Activated T-helper 1 cell treated with anti-CD3 and anti-CD28 coated beads, Interleukin-12 subunit alpha, Interleukin-12 subunit beta, Interleukin-2, Interleukin-4 antibody, amounts not matched to agents 30 ng/mL and 10 ng/mL and 1 ng/mL, durations not matched to agents 14 hours and 24 hours and 36 hours (primary cell): ENCODE data around the gene SLC38A8. TPM values are rescaled to one million over a fixed set of nuclear protein-coding genes. Genes with fewer than 3 reads are reported as not detected.

Experiments
- DNase-seq: peaks from one replicate; pipeline ENCODE4 v3.0.0; 2021; ENCODE audit warnings: low spot score
- H3K27ac Mint-ChIP-seq: one replicate; pipeline ENCODE4 v1.8.0; 2021; ENCODE audit warnings: mild to moderate bottlenecking, mixed read lengths
- H3K27me3 Mint-ChIP-seq: one replicate; pipeline ENCODE4 v1.8.0; 2022; ENCODE audit warnings: mild to moderate bottlenecking, moderate library complexity, mixed read lengths; ENCODE audit not compliant: insufficient read depth
- H3K36me3 Mint-ChIP-seq: one replicate; pipeline ENCODE4 v1.8.0; 2021; ENCODE audit warnings: low read depth, mixed read lengths
- H3K4me1 Mint-ChIP-seq: one replicate; pipeline ENCODE4 v1.8.0; 2021; ENCODE audit warnings: low read depth, mixed read lengths
- H3K4me3 Mint-ChIP-seq: one replicate; pipeline ENCODE4 v1.8.0; 2021; ENCODE audit warnings: mild to moderate bottlenecking, moderate library complexity, mixed read lengths
- H3K9me3 Mint-ChIP-seq: one replicate; pipeline ENCODE4 v1.8.0; 2021; ENCODE audit warnings: mixed read lengths
- intact Hi-C: fragments of 100-400 bp; cut with micrococcal nuclease; formaldehyde crosslinking; loops from one replicate; pipeline ENCODE4 v1.15.1; 2024
- total RNA-seq: library from RNA; stranded (reverse); gene quantifications from 2 replicates; pipeline ENCODE4 v1.2.3, GENCODE V29; 2022

SLC38A8 gene
- total RNA-seq, 1 donor from 2014 or later, result not detected

GRCh38 chr16:83972256-83973008 lies 70.2 kb downstream of the SLC38A8 start:
- H3K4me1 Mint-ChIP-seq, result no peaks in the 10 kb centered on the region
- no peak for DNase-seq
- intact Hi-C loops, result no loop called here
- H3K4me3 Mint-ChIP-seq, result no peak overlapping the region
- peaks cover 13% of the 10 kb centered on the region for H3K27me3 Mint-ChIP-seq
- H3K9me3 Mint-ChIP-seq, result no peaks in the 10 kb centered on the region
- no peak overlapping the region for H3K27ac Mint-ChIP-seq
- H3K36me3 Mint-ChIP-seq, result no peaks in the 10 kb centered on the region

DNA sequence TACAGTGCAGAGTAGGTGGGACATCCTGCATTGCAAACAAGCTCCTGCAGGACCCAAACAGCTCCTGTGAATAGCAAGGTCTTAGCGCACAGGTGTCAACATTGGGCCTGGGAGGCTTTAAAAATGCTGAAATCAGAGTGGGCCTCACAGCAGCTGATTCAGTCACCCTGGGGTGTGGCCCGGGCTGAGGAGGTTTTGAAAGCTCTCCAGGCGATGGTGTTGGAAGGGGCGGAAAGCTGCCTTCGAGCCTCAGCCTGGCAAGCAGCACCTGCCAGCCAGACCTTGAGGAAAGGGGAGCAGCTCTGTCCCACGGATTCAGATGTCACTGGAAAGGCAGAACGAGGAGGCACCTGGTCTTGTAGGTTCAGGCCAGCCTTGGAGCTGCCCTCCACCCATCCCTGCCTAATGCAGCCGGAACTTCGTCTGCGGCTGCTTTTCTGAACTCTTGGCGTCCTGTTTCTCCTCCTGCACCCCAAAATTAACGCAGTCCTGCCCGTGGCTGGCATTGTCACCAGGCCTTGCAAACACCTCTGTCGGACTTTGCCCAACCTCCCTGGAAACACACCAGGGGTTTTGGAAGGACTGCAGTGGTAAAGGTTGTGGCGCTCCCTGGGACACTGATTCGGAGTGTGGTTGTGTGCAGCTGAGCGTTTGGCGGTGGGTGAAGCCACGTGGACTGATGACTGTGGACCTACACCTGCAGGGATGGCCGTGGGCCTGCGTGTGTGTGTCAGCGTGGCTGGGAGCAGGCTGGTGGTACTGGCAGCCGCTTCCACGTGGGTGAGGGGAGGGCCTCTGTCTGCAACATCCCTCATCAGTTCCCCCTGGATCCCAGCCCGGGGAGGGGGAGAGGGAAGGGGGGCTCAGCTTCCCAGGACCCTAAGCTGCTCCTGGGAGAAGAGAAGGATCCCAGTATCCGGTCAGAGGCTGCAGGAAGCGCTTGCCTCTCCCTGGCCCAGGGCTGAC lies 71.1 kb downstream of the SLC38A8 start:
- intact Hi-C loops, result no loop called here
- no peaks in the 10 kb centered on the region for H3K36me3 Mint-ChIP-seq
- no peaks in the 10 kb centered on the region for H3K4me1 Mint-ChIP-seq
- peaks cover 13% of the 10 kb centered on the region for H3K27me3 Mint-ChIP-seq
- no peak overlapping the region for H3K27ac Mint-ChIP-seq
- H3K9me3 Mint-ChIP-seq, result no peaks in the 10 kb centered on the region
- no peak overlapping the region for H3K4me3 Mint-ChIP-seq
- no peak for DNase-seq

GRCh38 chr16:83970430-83970815 lies 72.2 kb downstream of the SLC38A8 start:
- Mint-ChIP-seq H3K36me3 (no peaks in the 10 kb centered on the region), H3K4me3 (no peak overlapping the region), H3K27me3 (peaks cover 13% of the 10 kb centered on the region), H3K4me1 (no peaks in the 10 kb centered on the region), H3K9me3 (no peaks in the 10 kb centered on the region), H3K27ac (no peak overlapping the region)
- DNase-seq, result no peak
- intact Hi-C loops, result no loop called here

- Mint-ChIP-seq H3K4me3 (no peak overlapping the region), H3K27me3 (peaks cover 13% of the 10 kb centered on the region), H3K36me3 (no peaks in the 10 kb centered on the region), H3K27ac (peak overlapping the region; percentile 55), H3K9me3 (no peaks in the 10 kb centered on the region), H3K4me1 (no peaks in the 10 kb centered on the region)
- intact Hi-C loops, result no loop called here
- DNase-seq, result no peak
Observed at GRCh38 chr16:83969771-83970429, 72.7 kb downstream of the SLC38A8 start.

GRCh38 chr16:83968891-83969649 lies 73.5 kb downstream of the SLC38A8 start:
- no peaks in the 10 kb centered on the region for H3K36me3 Mint-ChIP-seq

DNA sequence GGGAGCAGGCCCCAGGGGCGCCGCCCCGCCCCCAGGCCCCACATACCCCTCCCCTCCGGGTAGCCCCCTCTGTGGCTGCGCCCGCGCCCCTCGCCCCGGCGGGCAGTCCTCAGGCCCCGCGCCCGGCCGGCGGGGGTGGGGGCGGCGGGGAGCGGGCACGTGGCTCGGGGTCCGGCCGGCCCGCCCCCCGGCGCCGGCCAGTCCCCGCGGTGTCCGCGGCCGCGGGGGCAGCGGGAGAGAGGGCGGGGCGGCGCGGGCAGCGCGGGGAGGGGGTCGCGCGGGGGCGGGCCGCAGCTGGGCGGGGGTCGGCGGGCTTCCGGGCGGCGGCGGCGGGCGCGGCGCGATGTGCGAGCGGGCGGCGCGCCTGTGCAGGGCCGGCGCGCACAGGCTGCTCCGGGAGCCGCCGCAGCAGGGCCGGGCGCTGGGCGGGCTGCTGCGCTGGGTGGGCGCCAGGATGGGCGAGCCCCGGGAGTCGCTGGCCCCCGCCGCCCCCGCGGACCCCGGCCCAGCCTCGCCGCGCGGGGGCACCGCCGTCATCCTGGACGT lies 74.2 kb downstream of the SLC38A8 start:
- DNase-seq, result no peak
- H3K9me3 Mint-ChIP-seq, result no peaks in the 10 kb centered on the region
- H3K27me3 Mint-ChIP-seq, result peaks cover 13% of the 10 kb centered on the region
- H3K27ac Mint-ChIP-seq, result no peak overlapping the region
- intact Hi-C loops, result no loop called here
- H3K4me1 Mint-ChIP-seq, result no peaks in the 10 kb centered on the region
- no peak overlapping the region for H3K4me3 Mint-ChIP-seq
- H3K36me3 Mint-ChIP-seq, result no peaks in the 10 kb centered on the region

More at GRCh38 chr16:83968891-83969649, 73.5 kb downstream of the SLC38A8 start:
- Mint-ChIP-seq H3K27me3 (peaks cover 13% of the 10 kb centered on the region), H3K4me3 (no peak overlapping the region), H3K27ac (no peak overlapping the region), H3K9me3 (no peaks in the 10 kb centered on the region), H3K4me1 (no peaks in the 10 kb centered on the region)
- intact Hi-C loops, result no loop called here
- DNase-seq, result no peak

DNA sequence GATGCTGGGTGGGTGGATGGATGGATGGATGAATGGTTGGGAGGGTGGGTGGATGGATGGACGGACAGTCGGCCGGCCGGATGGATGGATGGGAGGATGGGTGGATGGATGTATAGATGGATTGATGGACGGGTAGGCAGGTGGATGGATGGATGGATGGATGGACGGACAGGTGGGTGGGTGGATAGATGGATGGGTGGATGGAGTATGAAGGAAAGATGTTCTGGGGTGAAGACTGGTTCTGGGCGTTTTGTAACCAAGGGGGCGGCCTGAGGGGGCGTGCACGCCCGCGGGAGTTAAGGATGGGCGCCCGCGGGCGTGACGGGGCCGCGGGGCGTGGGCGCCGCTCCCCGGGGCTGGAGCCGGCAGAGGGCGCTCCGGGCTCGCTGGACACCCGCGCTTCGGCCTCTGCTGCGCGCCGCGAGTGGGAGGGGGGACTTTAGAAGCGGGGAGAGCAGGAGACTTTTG lies 74.7 kb downstream of the SLC38A8 start, which contains the start of gene NECAB2:
TSS of gene NECAB2 (plus strand) at position 407 of the 468 bp plus-strand sequence. CDS start 405 bp downstream, outside the sequence.
- H3K9me3 Mint-ChIP-seq, result no peaks in the 10 kb centered on the region
- no peak for DNase-seq
- no peaks in the 10 kb centered on the region for H3K4me1 Mint-ChIP-seq
- H3K27ac Mint-ChIP-seq, result no peak within 1 kb of the TSS
- no peaks in the 10 kb centered on the region for H3K36me3 Mint-ChIP-seq
- H3K27me3 Mint-ChIP-seq, result peaks cover 13% of the 10 kb centered on the region
- H3K4me3 Mint-ChIP-seq, result peak within 1 kb of the TSS; percentile 50
- intact Hi-C loops, result no loop called here

GRCh38 chr16:83967091-83967490 lies 75.5 kb downstream of the SLC38A8 start:
- intact Hi-C loops, result no loop called here
- Mint-ChIP-seq H3K4me1 (no peaks in the 10 kb centered on the region), H3K9me3 (no peaks in the 10 kb centered on the region), H3K36me3 (no peaks in the 10 kb centered on the region), H3K27ac (no peak overlapping the region), H3K4me3 (no peak overlapping the region), H3K27me3 (peaks cover 13% of the 10 kb centered on the region)
- DNase-seq, result no peak

DNA sequence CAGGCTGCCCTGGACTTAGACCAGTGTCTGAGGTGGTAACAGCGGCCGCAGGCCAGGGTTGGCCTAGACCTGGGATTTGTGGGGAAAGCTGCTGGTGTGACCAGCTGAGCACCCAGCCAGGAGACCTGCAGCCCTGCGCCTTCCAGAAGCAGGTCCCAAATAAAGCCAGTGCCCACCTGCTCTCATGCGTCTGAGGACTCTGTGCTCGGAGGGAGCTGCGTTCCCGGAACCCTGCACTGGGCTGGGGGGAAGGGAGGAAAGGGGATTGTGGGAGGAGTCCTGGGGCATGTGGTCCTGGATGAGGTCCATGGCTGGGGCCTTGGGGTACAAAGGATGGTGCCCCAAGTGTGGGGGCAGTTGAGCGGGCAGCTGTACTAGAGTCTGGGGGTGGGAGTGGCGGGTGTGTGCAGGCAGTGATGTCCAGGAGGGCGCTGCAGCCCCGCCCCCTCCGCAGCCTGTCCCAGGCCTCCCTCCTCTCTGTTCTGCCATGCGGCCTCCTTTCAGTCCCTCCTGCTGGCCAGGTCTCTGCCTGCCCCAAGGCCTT lies 76.4 kb downstream of the SLC38A8 start:
- intact Hi-C loops, result no loop called here
- no peak overlapping the region for H3K4me3 Mint-ChIP-seq
- H3K36me3 Mint-ChIP-seq, result no peaks in the 10 kb centered on the region
- no peak for DNase-seq
- peaks cover 13% of the 10 kb centered on the region for H3K27me3 Mint-ChIP-seq
- H3K9me3 Mint-ChIP-seq, result no peaks in the 10 kb centered on the region
- H3K4me1 Mint-ChIP-seq, result no peaks in the 10 kb centered on the region
- H3K27ac Mint-ChIP-seq, result no peak overlapping the region

DNA sequence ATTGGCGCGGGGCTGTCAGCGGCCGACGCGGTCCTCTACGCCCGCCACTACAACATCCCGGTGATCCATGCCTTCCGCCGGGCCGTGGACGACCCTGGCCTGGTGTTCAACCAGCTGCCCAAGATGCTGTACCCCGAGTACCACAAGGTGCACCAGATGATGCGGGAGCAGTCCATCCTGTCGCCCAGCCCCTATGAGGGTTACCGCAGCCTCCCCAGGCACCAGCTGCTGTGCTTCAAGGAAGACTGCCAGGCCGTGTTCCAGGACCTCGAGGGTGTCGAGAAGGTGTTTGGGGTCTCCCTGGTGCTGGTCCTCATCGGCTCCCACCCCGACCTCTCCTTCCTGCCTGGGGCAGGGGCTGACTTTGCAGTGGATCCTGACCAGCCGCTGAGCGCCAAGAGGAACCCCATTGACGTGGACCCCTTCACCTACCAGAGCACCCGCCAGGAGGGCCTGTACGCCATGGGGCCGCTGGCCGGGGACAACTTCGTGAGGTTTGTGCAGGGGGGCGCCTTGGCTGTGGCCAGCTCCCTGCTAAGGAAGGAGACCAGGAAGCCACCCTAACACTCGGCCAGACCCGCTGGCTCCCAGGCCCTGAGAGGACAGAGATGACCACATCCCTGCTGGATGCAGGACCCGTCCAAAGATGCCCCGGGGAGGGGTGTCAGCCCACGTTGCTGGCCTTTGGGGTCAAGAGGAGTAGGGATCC lies 77.0 kb downstream of the SLC38A8 start:
- H3K27ac Mint-ChIP-seq, result no peak overlapping the region
- H3K4me1 Mint-ChIP-seq, result no peaks in the 10 kb centered on the region
- H3K27me3 Mint-ChIP-seq, result peaks cover 13% of the 10 kb centered on the region
- no peak overlapping the region for H3K4me3 Mint-ChIP-seq
- intact Hi-C loops, result no loop called here
- DNase-seq, result no peak
- no peaks in the 10 kb centered on the region for H3K9me3 Mint-ChIP-seq
- no peaks in the 10 kb centered on the region for H3K36me3 Mint-ChIP-seq

DNA sequence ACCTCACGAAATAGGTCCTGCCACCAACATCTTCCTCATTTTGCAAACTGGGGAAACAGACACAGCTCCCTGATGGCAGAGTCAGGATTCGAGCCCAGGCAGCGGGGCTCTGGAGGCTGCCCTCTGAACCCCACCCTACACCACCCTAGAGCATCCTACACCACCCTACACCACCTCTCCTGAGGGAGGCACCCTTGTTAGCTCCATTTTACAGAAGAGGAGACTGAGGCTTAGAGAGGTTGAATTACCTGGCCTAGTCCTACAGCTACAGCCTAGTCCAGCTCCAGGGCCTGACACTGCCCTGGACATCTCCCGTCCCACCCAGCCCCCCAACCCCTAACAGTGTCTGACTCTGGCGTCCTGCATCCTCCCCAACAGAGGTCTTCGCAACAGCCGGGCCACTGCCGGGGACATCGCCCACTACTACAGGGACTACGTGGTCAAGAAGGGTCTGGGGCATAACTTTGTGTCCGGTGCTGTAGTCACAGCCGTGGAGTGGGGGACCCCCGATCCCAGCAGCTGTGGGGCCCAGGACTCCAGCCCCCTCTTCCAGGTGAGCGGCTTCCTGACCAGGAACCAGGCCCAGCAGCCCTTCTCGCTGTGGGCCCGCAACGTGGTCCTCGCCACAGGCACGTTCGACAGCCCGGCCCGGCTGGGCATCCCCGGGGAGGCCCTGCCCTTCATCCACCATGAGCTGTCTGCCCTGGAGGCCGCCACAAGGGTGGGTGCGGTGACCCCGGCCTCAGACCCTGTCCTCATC lies 77.7 kb downstream of the SLC38A8 start:
- Mint-ChIP-seq H3K36me3 (no peaks in the 10 kb centered on the region), H3K9me3 (no peaks in the 10 kb centered on the region), H3K4me3 (no peak overlapping the region), H3K27ac (no peak overlapping the region), H3K27me3 (peaks cover 11% of the 10 kb centered on the region), H3K4me1 (no peaks in the 10 kb centered on the region)
- intact Hi-C loops, result no loop called here
- DNase-seq, result no peak
